Sigmoid colon (tissue), 4 donors: ENCODE measurements around the gene MR1.

Experiments
- CTCF ChIP-seq, 4 experiments: fragments of 450-650 bp in 3 of 4; fragments of 200-600 bp in 1 of 4; IDR thresholded peaks; one replicate each; pipeline ENCODE4 v1.5.1; 2016 to 2019; ENCODE audit warnings: antibody characterized with exemption in 4 of 4, mild to moderate bottlenecking in 3 of 4, moderate library complexity in 2 of 4
- POLR2AphosphoS5 ChIP-seq, 4 donors: sonication (generic); formaldehyde crosslinking; IDR thresholded peaks; one replicate each; pipeline ENCODE4 v1.6.1; 2017; ENCODE audit warnings: antibody characterized with exemption in 4 of 4

DNA sequence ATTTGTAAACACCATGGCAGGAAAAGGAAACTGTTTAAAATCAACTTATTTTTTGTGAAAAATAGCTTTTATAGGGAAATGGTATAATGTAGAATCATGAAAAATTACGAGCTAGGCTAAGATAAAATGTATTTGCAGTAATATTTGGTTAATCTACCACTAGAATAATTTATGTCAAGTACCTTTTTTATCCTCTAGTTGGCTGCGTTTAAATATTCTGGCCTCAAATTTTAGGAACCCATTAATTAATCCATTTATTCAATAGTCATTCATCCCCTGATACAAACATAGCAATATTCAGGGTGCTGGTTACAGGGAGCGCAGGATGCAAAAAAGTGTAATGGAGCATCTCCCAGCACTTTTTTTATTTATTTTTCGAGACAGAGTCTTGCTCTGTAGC is 46.1 kb downstream of the MR1 start:
- TF ChIP-seq CTCF (IDR thresholded peaks at IDR 0.05), result no peak
- no peak for TF ChIP-seq POLR2AphosphoS5 (IDR thresholded peaks at IDR 0.05)
